Peyer's patch (tissue), 4 donors: ENCODE measurements around the gene ZNF280D. TPM values are rescaled to one million over a fixed set of nuclear protein-coding genes. Genes with fewer than 3 reads are reported as not detected.

Experiments
- DNase-seq, 3 donors: peaks; one replicate each; pipeline ENCODE4 v3.0.0-alpha.2; 2017 to 2019
- H3K27ac ChIP-seq, 4 donors: fragments of 200-600 bp; sonication (generic); one replicate each; pipeline ENCODE4 v1.5.1; 2016 to 2019
- H3K27me3 ChIP-seq, 2 donors: fragments of 200-600 bp; sonication (generic); one replicate each; pipeline ENCODE4 v1.5.1; 2019
- H3K36me3 ChIP-seq, 3 donors: fragments of 200-600 bp; sonication (generic); one replicate each; pipeline ENCODE4 v1.5.1; 2016 to 2019
- H3K4me1 ChIP-seq, 4 donors: fragments of 200-600 bp; sonication (generic); one replicate each; pipeline ENCODE4 v1.5.1; 2016 to 2019
- H3K4me3 ChIP-seq, 4 donors: fragments of 200-600 bp; sonication (generic); 1 replicate in 3 of 4; 2 replicates in 1 of 4; pipeline ENCODE4 v1.5.1; 2016 to 2019; ENCODE audit warnings: mild to moderate bottlenecking in 1 of 4
- H3K9me3 ChIP-seq, 4 donors: fragments of 200-600 bp; sonication (generic); one replicate each; pipeline ENCODE4 v1.5.1; 2016 to 2019; ENCODE audit warnings: mild to moderate bottlenecking in 1 of 4
- CTCF ChIP-seq, 6 experiments: fragments of 450-650 bp in 4 of 6; fragments of 200-600 bp in 2 of 6; sonication (generic) in 1 of 6; IDR thresholded peaks; one replicate each; pipeline ENCODE4 v1.5.1; 2017 to 2019; ENCODE audit warnings: antibody characterized with exemption in 6 of 6, mild to moderate bottlenecking in 3 of 6, moderate library complexity in 1 of 6
- POLR2A ChIP-seq, 2 donors: fragments of 450-650 bp; IDR thresholded peaks; one replicate each; pipeline ENCODE4 v1.5.1; 2017; ENCODE audit warnings: antibody characterized with exemption in 2 of 2, mild to moderate bottlenecking in 2 of 2, moderate library complexity in 2 of 2
- total RNA-seq, 4 donors: library from RNA; depleted of rRNA; stranded (reverse); fragments of >200 nt; gene quantifications; one replicate each; pipeline ENCODE4 v1.1.0, GENCODE V29; 2016

Gene ZNF280D
- total RNA-seq, 4 donors from 2014 or later = 34.2 to 82.5 (median 45.1) TPM

GRCh38 chr15:56674857-56675256, 58.5 kb downstream of the ZNF280D start:
- H3K4me3 ChIP-seq = no peak overlapping the region
- TF ChIP-seq CTCF (IDR thresholded peaks at IDR 0.05) (no peak), POLR2A (IDR thresholded peaks at IDR 0.05) (no peak)
- H3K4me1 ChIP-seq = no peaks in the 10 kb centered on the region
- no peak overlapping the region for H3K27ac ChIP-seq
- no peak for DNase-seq
- H3K9me3 ChIP-seq = no peaks in the 10 kb centered on the region
- H3K27me3 ChIP-seq = no peaks in the 10 kb centered on the region
- no peaks in the 10 kb centered on the region for H3K36me3 ChIP-seq

- no peak for TF ChIP-seq POLR2A (IDR thresholded peaks at IDR 0.05)
- no peak for TF ChIP-seq CTCF (IDR thresholded peaks at IDR 0.05)
- Histone ChIP-seq H3K36me3 (peaks cover 0 to 6% (median 0%) of the 10 kb centered on the region in 3 donors), H3K4me3 (no peak overlapping the region), H3K27me3 (no peaks in the 10 kb centered on the region), H3K4me1 (no peaks in the 10 kb centered on the region), H3K27ac (no peak overlapping the region), H3K9me3 (no peaks in the 10 kb centered on the region)
- DNase-seq = no peak
These were observed 60.6 kb downstream of the ZNF280D start for GRCh38 chr15:56672721-56673120.

- DNase-seq = no peak
- peaks cover 0 to 36% (median 0%) of the 10 kb centered on the region in 3 donors for H3K36me3 ChIP-seq
- no peaks in the 10 kb centered on the region for H3K4me1 ChIP-seq
- no peak overlapping the region for H3K4me3 ChIP-seq
- TF ChIP-seq POLR2A (IDR thresholded peaks at IDR 0.05) (no peak), CTCF (IDR thresholded peaks at IDR 0.05) (no peak)
- no peaks in the 10 kb centered on the region for H3K27me3 ChIP-seq
- H3K9me3 ChIP-seq = no peaks in the 10 kb centered on the region
- no peak overlapping the region for H3K27ac ChIP-seq
These were observed 65.8 kb downstream of the ZNF280D start for GRCh38 chr15:56667517-56667916.

GRCh38 chr15:56660943-56661342, 72.4 kb downstream of the ZNF280D start:
- H3K4me1 ChIP-seq = no peaks in the 10 kb centered on the region
- no peak for TF ChIP-seq CTCF (IDR thresholded peaks at IDR 0.05)
- TF ChIP-seq POLR2A (IDR thresholded peaks at IDR 0.05) = no peak
- H3K27ac ChIP-seq = no peak overlapping the region
- peaks cover 0 to 47% (median 0%) of the 10 kb centered on the region in 3 donors for H3K36me3 ChIP-seq
- no peak for DNase-seq
- H3K27me3 ChIP-seq = no peaks in the 10 kb centered on the region
- no peak overlapping the region for H3K4me3 ChIP-seq
- H3K9me3 ChIP-seq = no peaks in the 10 kb centered on the region

GRCh38 chr15:56659197-56659596, 74.1 kb downstream of the ZNF280D start:
- no peak for TF ChIP-seq POLR2A (IDR thresholded peaks at IDR 0.05)
- no peak for TF ChIP-seq CTCF (IDR thresholded peaks at IDR 0.05)
- H3K36me3 ChIP-seq = peaks cover 0 to 35% (median 0%) of the 10 kb centered on the region in 3 donors
- no peaks in the 10 kb centered on the region for H3K27me3 ChIP-seq
- H3K4me3 ChIP-seq = no peak overlapping the region
- H3K4me1 ChIP-seq = no peaks in the 10 kb centered on the region
- no peaks in the 10 kb centered on the region for H3K9me3 ChIP-seq
- H3K27ac ChIP-seq = no peak overlapping the region
- DNase-seq = no peak

GRCh38 chr15:56654624-56655023, 78.7 kb downstream of the ZNF280D start:
- no peak overlapping the region for H3K4me3 ChIP-seq
- no peak for DNase-seq
- TF ChIP-seq CTCF (IDR thresholded peaks at IDR 0.05) = no peak
- TF ChIP-seq POLR2A (IDR thresholded peaks at IDR 0.05) = no peak
- no peaks in the 10 kb centered on the region for H3K9me3 ChIP-seq
- H3K36me3 ChIP-seq = peaks cover 0 to 25% (median 0%) of the 10 kb centered on the region in 3 donors
- no peaks in the 10 kb centered on the region for H3K4me1 ChIP-seq
- no peak overlapping the region for H3K27ac ChIP-seq
- no peaks in the 10 kb centered on the region for H3K27me3 ChIP-seq
